ENCODE data around the gene IER5L.
A peak's percentile ranks its signal among the peaks of the same experiment; 100 is the strongest.
"Not testable (repeated sequence)": the region's sequence is repeated elsewhere in the genome, so short reads cannot be mapped to it uniquely, and the experiment has no call there.

The IER5L gene

GRCh38 chr9:129202613-129203555 is 24.8 kb upstream of the IER5L start:
- DNase-seq: peak; percentile 63 to 82

- DNase-seq: no peak
Observed at GRCh38 chr9:129201866-129202265, 23.8 kb upstream of the IER5L start.

DNA sequence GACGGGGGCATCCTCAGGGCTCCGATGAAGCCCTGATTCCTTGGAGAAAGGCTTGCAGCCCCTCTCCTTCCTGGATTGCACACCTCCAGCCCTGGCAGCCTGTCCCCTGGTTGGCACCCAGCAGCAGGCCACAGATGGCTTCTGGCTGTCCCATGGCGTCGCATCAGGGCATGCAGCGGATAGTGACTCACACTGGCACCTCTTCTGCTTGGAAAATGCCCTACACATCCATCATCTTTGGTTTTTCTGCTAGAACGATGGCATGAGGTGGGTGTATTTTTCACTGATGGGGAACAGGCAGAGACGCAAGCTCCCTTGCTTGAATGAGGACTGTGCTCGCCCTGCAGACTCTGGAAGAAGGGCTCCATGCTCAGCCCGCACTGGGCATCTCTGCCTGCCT is 23.2 kb upstream of the IER5L start:
- no peak for DNase-seq

DNA sequence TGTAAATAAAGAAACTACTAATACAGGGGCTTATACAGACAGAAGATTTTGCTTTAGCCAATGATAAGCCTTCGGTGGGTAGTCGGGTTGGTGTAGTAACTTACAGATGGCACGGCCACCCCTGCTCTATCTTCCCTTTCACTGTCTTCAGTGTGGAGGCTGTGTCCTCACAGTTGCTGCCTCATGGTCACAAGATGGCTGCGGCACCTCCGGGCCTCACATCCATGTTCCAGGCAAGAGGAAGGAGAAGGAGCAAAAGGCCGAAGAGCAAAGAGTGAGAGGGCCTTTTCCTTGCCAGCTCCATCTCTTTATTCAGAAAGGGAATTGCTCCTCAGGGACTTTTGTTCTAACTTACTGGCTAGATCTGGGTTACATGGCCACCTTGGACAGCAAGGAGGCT is 22.2 kb upstream of the IER5L start:
- no peak for DNase-seq

DNA sequence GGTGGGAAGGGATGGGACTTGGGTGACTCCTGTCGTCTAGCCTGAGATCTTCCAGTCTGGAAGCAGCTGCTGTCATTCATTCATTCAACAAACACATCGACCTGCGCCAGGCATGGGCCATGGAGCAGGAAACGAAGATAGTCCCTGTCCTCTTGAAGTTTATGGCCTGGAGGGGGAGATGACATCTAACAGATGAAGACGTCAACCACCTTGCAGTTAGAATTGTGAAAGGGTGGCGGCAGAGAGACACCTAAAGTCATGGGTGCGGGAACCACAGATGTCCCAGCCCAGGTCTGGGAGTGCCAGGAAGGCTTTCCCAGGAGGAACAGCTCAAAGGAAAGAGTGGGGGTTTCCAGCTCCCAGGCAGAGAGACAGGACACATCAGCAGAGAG is 21.0 kb upstream of the IER5L start:
- no peak for DNase-seq

DNA sequence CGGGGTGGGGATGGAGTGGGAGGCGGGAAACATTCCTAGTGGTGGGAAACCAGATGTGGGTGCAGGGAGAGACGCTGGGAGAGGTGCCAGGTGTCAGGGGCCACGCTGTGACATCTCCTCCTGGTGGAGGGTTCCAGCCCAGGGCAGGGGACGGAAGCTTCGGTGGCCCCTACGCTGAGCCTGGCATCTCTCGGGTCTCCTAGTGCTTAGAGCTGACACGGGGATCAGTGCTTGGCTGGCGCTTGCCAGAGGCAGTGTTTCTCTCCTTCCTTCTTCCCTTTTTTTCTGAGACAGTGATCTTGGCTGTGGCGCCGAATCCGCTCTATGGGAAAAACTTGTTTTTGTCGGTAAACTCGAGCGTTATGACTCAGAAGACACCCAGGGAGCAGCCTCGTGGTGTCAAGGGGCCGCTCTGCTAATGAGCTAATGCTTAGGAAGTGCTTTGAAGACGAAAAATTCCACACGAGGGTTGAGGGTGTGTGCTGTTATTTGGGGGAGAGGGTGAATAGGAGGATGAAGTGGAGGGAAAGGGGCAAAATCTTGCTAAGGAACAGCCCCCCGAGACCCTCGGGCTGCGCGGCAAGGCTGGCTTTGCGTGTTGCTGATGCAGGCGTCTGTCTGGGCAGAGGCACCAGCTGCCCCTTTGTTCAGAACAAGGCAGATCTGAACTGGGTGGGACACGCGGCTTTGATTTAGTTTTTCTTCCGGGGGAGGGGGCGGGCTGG is 20.4 kb upstream of the IER5L start:
- DNase-seq: no peak

GRCh38 chr9:129197978-129198318 is 19.9 kb upstream of the IER5L start:
- no peak for DNase-seq

DNA sequence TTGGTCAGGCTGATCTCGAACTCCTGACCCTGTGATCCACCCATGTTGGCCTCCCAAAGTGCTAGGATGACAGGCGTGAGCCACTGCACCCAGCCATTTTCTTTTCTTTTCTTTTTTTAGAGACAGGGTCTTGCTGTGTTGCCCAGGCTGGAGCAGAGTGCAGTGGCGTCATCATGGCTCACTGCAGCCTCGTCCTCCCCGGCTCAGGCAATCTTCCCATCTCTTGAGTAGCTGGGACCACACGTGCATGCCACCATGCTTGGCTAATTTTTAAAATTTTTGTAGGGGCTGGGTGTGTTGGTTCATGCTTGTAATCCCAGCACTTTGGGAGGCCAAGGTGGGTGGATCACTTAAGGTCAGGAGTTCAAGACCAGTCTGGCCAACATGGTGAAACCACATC is 19.0 kb upstream of the IER5L start:
- not testable (repeated sequence) for DNase-seq

DNA sequence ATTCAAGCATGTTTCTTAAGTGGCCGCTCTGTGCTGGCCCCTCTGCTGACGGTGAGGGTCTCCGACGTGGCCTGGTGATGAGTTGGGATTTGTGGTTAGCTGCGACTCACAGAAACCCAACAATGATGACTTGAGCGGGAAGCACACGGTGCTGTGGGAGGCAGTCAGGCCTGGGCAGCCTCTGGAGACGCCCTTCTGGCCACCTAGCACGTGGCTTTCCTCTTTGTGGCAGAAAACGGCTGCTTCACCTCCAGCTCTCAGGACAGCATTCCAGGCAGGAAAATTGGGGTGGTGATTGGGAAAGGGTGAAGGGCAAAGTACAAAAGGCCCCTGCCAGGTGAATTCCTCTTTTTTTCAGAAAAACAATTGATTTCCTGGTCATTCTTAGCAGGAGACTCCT is 17.5 kb upstream of the IER5L start:
- DNase-seq: no peak

- DNase-seq: no peak
Observed at GRCh38 chr9:129194221-129194620, 16.2 kb upstream of the IER5L start.

- DNase-seq: no peak
Observed at GRCh38 chr9:129193655-129194054, 15.6 kb upstream of the IER5L start.

DNA sequence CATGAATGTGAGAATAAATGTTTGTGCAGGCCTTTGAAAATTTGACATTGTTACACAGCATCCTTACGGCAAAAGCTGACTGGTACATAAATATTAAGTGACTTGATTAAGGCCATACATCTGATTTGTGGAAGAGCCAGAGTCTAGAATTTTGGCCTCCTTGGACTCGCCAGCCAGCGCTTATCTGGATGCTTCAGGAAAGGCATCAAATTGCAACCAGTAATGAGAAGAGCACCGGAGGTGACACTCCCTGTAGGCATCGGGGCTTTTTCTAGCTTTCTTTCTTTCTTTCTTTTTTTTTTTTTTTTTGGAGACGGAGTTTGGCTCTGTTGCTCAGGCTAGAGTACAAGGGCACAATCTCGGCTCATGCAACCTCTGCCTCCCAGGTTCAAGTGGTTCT is 13.2 kb upstream of the IER5L start:
- no peak for DNase-seq

- DNase-seq: not testable (repeated sequence)
Observed at GRCh38 chr9:129189971-129190370, 11.9 kb upstream of the IER5L start.

DNA sequence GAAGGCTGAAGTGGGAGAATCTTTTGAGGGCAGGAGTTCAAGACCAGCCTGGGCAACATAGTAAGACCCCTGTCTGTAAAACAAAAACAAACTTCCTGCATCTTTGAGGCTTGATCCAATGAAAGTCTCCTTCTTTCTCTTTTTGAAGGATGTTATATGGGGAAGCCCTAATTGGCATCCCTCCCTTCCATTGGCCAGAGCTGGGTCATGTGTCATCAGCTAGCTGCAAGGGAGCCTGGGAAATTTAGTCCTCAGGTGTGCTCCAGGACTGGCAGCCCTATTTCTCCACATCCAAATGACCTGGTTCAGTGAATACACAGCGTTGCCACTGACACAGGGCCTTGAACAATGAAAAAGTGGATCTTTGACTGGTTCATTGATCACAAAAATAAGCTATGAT is 9.0 kb upstream of the IER5L start:
- no peak for DNase-seq

GRCh38 chr9:129185991-129186390 is 7.9 kb upstream of the IER5L start:
- DNase-seq: no peak

- no peak for DNase-seq
Observed at GRCh38 chr9:129185402-129185801, 7.3 kb upstream of the IER5L start.

DNA sequence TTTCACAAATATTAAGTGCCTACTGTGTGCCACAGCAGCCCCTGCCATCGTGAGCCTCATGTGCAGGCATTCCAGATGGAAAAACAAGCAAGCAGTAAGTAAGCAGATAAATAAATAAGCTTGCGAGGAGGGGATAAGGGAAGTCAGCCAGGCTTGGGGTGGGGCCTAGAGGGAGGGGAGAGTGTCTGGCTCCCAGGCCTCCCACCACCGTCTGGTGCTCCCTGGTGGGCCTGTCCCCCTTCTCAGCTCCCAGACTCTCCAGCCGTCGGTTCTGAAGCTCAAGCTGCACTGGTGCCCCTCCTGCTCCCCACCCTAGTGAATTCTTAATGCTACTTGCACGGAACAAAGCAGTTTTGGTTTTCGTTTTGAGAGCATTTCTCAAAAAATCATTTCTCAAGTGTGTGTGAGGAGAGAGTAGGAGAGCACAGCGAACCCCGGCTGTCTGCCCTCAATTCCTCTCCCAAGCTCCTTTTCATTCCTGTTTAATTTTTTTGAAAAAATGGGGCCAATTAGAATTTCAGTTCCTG is 6.6 kb upstream of the IER5L start:
- DNase-seq: no peak

GRCh38 chr9:129184219-129184524 is 6.1 kb upstream of the IER5L start:
- no peak for DNase-seq

- DNase-seq: no peak
Observed at GRCh38 chr9:129183495-129184218, 5.6 kb upstream of the IER5L start.

- no peak for DNase-seq
Observed at GRCh38 chr9:129182625-129183494, 4.8 kb upstream of the IER5L start.

DNA sequence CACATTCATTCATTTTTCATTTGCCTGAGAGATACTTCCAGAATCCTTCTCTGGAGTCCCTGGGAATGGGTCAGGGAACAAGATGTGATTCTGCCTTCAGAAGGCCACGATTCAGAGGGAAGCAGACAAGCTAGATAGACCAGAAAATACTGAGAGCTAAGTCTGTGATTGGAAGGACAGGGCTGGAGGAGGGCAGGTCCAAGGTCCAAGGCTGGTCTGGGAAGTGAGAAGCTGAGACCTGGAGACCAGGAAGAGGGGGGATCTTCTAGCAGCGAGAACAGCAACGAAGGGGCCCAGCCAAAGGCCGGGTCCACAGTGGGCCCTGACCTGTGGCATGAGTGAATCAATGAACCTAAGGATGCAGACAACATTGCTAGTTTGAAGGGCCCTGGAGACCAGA is 4.1 kb upstream of the IER5L start:
- DNase-seq: no peak

DNA sequence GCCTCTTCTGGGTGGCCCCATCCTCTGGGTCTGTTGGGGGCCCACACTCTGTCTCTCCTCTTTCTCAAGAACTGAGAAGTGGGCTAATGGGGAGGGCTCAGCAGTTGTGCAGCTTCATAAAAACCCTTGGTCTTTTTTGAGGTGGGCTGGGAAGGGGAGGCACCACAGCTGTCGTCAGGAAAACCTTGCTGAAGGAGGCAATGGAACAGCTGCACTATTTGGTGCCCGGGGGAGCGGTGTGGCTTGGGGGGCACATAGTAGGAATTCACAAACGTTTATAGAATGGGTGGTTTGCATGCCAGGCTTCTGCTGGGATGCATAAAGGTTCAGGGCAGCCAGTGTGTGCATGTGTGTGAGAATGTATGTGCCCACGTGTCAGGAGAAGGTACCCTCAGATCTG is 3.2 kb upstream of the IER5L start:
- no peak for DNase-seq
